Prostate gland (tissue), 2 donors: ENCODE data around the gene LZTS3. TPM values are rescaled to one million over a fixed set of nuclear protein-coding genes. Genes with fewer than 3 reads are reported as not detected.
"Not testable (repeated sequence)": the region's sequence is repeated elsewhere in the genome, so short reads cannot be mapped to it uniquely, and the experiment has no call there.

Experiments
- DNase-seq: peaks from one replicate; pipeline ENCODE4 v3.0.0-alpha.2; 2019; ENCODE audit warnings: low spot score
- H3K27ac ChIP-seq, 2 donors: fragments of 200-600 bp; sonication (generic); 2 replicates each; pipeline ENCODE4 v1.5.1; 2017 to 2019
- H3K27me3 ChIP-seq: fragments of 200-600 bp; sonication (generic); replicated peaks from 2 replicates; pipeline ENCODE4 v1.5.1; 2019; ENCODE audit not compliant: insufficient read depth
- H3K36me3 ChIP-seq, 2 donors: fragments of 200-600 bp; sonication (generic); 1 replicate in 1 of 2; 2 replicates in 1 of 2; pipeline versions ENCODE4 v1.5.1 to v1.8.1; 2017 to 2019
- H3K4me1 ChIP-seq: fragments of 200-600 bp; sonication (generic); replicated peaks from 2 replicates; pipeline ENCODE4 v1.5.1; 2019
- H3K4me3 ChIP-seq, 2 donors: fragments of 200-600 bp; sonication (generic); 2 replicates each; pipeline ENCODE4 v1.5.1; 2017 to 2019
- H3K9me3 ChIP-seq: fragments of 200-600 bp; sonication (generic); 2 replicates; pipeline ENCODE4 v1.5.1; 2017
- CTCF ChIP-seq, 4 experiments: fragments of 200-600 bp in 2 of 4; fragments of 450-650 bp in 2 of 4; sonication (generic) in 2 of 4; IDR thresholded peaks; 1 replicate in 3 of 4; 2 replicates in 1 of 4; pipeline ENCODE4 v1.5.1; 2016 to 2019; ENCODE audit warnings: antibody characterized with exemption in 4 of 4, mild to moderate bottlenecking in 2 of 4, moderate library complexity in 2 of 4
- POLR2A ChIP-seq: fragments of 450-650 bp; IDR thresholded peaks from one replicate; pipeline ENCODE4 v1.6.1; 2016; ENCODE audit warnings: antibody characterized with exemption, mild to moderate bottlenecking
- POLR2AphosphoS5 ChIP-seq: sonication (generic); formaldehyde crosslinking; IDR thresholded peaks from one replicate; pipeline ENCODE4 v1.6.1; 2017; ENCODE audit warnings: antibody characterized with exemption
- WGBS: methylation state at CpG from one replicate; pipeline ENCODE4 v1.1.5; 2018; 5-methylcytosine and 5-hydroxymethylcytosine counted together
- intact Hi-C: fragments of 100-400 bp; cut with DNase I; formaldehyde crosslinking; loops from one replicate; pipeline ENCODE4 v1.14.2; 2022
- total RNA-seq, 2 donors: library from RNA; depleted of rRNA; stranded (reverse); fragments of >200 nt; gene quantifications; one replicate each; pipeline ENCODE4 v1.1.0, GENCODE V29; 2016

Gene LZTS3
- total RNA-seq, 2 donors from 2014 or later, result 23.7 to 29.1 TPM

- Histone ChIP-seq H3K4me1 (no peaks in the 10 kb centered on the region), H3K27me3 (no peaks in the 10 kb centered on the region), H3K9me3 (no peaks in the 10 kb centered on the region), H3K36me3 (no peaks in the 10 kb centered on the region), H3K4me3 (no peak overlapping the region), H3K27ac (no peak overlapping the region)
- WGBS, result 96% methylated on average over 1 of the region's 1 CpG
- TF ChIP-seq CTCF (IDR thresholded peaks at IDR 0.05) (no peak), POLR2A (no peak), POLR2AphosphoS5 (no peak)
- no peak for DNase-seq
- intact Hi-C loops, result no loop called here
Observed at GRCh38 chr20:3126527-3126859, 46.9 kb downstream of the LZTS3 start.

GRCh38 chr20:3125776-3126526, 47.4 kb downstream of the LZTS3 start:
- H3K27ac ChIP-seq, H3K4me3 ChIP-seq, H3K27me3 ChIP-seq, H3K9me3 ChIP-seq, H3K4me1 ChIP-seq, intact Hi-C loops, DNase-seq, H3K36me3 ChIP-seq: not testable (repeated sequence)
- 88% methylated on average over 25 of the region's 25 CpGs for WGBS

- not testable (repeated sequence) for DNase-seq, H3K9me3 ChIP-seq
- WGBS, result 95% methylated on average over 40 of the region's 41 CpGs
Observed at GRCh38 chr20:3124773-3125560, 48.4 kb downstream of the LZTS3 start.

GRCh38 chr20:3124163-3124562, 49.2 kb downstream of the LZTS3 start:
- H3K4me3 ChIP-seq, intact Hi-C loops, H3K4me1 ChIP-seq, H3K36me3 ChIP-seq, H3K27me3 ChIP-seq, H3K9me3 ChIP-seq, H3K27ac ChIP-seq, DNase-seq: not testable (repeated sequence)
- 98% methylated on average over 18 of the region's 18 CpGs for WGBS

More at GRCh38 chr20:3124773-3125560, 48.4 kb downstream of the LZTS3 start:
- H3K27ac ChIP-seq, H3K4me1 ChIP-seq, H3K27me3 ChIP-seq, H3K36me3 ChIP-seq, intact Hi-C loops, H3K4me3 ChIP-seq: not testable (repeated sequence)

- 72% methylated on average over 1 of the region's 1 CpG for WGBS
Observed at GRCh38 chr20:3123542-3123941, 49.8 kb downstream of the LZTS3 start.

More at GRCh38 chr20:3123542-3123941, 49.8 kb downstream of the LZTS3 start:
- intact Hi-C loops, result no loop called here
- no peaks in the 10 kb centered on the region for H3K27me3 ChIP-seq
- H3K4me1 ChIP-seq, result no peaks in the 10 kb centered on the region
- no peaks in the 10 kb centered on the region for H3K36me3 ChIP-seq
- no peak for TF ChIP-seq POLR2AphosphoS5
- TF ChIP-seq CTCF (IDR thresholded peaks at IDR 0.05), result no peak
- no peak for TF ChIP-seq POLR2A
- H3K9me3 ChIP-seq, result no peaks in the 10 kb centered on the region
- H3K4me3 ChIP-seq, result no peak overlapping the region
- DNase-seq, result no peak
- H3K27ac ChIP-seq, result no peak overlapping the region
